ENCODE measurements around the gene PIGM. TPM values are rescaled to one million over a fixed set of nuclear protein-coding genes. Genes with fewer than 3 reads are reported as not detected.

Gene PIGM
- total and polyA plus RNA-seq, 2 of the 13 experiments (the other 11 are each of a cell fraction or from before 2014, with no cell fraction given) = 3.4 to 4.6 TPM

DNA sequence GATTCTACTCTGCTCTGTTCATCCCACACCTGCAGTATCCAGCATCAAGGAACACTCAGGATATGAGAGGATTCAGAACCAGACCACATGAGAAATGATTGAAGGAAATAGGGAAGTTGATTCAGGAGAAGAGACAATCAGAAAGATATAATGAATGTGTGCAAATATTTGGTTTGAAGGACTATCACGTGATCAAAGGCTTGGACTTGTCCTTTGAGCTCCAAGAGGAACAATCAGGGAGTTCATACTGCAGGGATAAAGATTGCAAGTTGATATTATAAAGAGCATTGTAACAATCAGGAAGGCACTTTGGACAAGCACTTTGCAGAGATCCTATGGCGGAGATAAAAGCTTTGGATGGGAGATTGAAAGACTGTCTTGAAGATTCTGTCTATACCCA is 13.9 kb upstream of the PIGM start (continued):
- TF ChIP-seq, protein P1, sequence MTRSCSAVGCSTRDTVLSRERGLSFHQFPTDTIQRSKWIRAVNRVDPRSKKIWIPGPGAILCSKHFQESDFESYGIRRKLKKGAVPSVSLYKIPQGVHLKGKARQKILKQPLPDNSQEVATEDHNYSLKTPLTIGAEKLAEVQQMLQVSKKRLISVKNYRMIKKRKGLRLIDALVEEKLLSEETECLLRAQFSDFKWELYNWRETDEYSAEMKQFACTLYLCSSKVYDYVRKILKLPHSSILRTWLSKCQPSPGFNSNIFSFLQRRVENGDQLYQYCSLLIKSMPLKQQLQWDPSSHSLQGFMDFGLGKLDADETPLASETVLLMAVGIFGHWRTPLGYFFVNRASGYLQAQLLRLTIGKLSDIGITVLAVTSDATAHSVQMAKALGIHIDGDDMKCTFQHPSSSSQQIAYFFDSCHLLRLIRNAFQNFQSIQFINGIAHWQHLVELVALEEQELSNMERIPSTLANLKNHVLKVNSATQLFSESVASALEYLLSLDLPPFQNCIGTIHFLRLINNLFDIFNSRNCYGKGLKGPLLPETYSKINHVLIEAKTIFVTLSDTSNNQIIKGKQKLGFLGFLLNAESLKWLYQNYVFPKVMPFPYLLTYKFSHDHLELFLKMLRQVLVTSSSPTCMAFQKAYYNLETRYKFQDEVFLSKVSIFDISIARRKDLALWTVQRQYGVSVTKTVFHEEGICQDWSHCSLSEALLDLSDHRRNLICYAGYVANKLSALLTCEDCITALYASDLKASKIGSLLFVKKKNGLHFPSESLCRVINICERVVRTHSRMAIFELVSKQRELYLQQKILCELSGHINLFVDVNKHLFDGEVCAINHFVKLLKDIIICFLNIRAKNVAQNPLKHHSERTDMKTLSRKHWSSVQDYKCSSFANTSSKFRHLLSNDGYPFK (CRISPR knock-in tag; IDR thresholded peaks at IDR 0.05; ENCODE audit: borderline replicate concordance) = no peak
- TF ChIP-seq, protein P2, sequence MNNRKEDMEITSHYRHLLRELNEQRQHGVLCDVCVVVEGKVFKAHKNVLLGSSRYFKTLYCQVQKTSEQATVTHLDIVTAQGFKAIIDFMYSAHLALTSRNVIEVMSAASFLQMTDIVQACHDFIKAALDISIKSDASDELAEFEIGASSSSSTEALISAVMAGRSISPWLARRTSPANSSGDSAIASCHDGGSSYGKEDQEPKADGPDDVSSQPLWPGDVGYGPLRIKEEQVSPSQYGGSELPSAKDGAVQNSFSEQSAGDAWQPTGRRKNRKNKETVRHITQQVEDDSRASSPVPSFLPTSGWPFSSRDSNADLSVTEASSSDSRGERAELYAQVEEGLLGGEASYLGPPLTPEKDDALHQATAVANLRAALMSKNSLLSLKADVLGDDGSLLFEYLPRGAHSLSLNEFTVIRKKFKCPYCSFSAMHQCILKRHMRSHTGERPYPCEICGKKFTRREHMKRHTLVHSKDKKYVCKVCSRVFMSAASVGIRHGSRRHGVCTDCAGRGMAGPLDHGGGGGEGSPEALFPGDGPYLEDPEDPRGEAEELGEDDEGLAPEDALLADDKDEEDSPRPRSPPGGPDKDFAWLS (CRISPR knock-in tag; IDR thresholded peaks at IDR 0.05; ENCODE audit: borderline replicate concordance) = no peak
- TF ChIP-seq, protein P3, sequence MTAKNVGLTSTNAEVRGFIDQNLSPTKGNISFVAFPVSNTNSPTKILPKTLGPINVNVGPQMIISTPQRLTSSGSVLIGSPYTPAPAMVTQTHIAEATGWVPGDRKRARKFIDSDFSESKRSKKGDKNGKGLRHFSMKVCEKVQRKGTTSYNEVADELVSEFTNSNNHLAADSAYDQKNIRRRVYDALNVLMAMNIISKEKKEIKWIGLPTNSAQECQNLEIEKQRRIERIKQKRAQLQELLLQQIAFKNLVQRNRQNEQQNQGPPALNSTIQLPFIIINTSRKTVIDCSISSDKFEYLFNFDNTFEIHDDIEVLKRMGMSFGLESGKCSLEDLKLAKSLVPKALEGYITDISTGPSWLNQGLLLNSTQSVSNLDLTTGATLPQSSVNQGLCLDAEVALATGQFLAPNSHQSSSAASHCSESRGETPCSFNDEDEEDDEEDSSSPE (CRISPR knock-in tag; IDR thresholded peaks at IDR 0.05) = no peak
- no peak for TF ChIP-seq NFYC (CRISPR knock-in tag; IDR thresholded peaks at IDR 0.05)
- no peak for TF ChIP-seq ZNF335 (CRISPR knock-in tag; IDR thresholded peaks at IDR 0.05)
- TF ChIP-seq NCOA2 (CRISPR knock-in tag; IDR thresholded peaks at IDR 0.05) = peak; percentile 54; the same call in 1 of the 2 replicates
- no peak; the same call in 1 of the 2 replicates for TF ChIP-seq HNF4G (IDR thresholded peaks at IDR 0.05; ENCODE audit: borderline replicate concordance, low read depth, low read length)
- no peak for TF ChIP-seq HNF4G (CRISPR knock-in tag; IDR thresholded peaks at IDR 0.05; ENCODE audit: borderline replicate concordance, low read depth)
- no peak for TF ChIP-seq ZNF724P (CRISPR knock-in tag; IDR thresholded peaks at IDR 0.05; ENCODE audit: borderline replicate concordance)
- no peak for TF ChIP-seq SMAD3 (CRISPR knock-in tag; IDR thresholded peaks at IDR 0.05)
- TF ChIP-seq, protein P4, sequence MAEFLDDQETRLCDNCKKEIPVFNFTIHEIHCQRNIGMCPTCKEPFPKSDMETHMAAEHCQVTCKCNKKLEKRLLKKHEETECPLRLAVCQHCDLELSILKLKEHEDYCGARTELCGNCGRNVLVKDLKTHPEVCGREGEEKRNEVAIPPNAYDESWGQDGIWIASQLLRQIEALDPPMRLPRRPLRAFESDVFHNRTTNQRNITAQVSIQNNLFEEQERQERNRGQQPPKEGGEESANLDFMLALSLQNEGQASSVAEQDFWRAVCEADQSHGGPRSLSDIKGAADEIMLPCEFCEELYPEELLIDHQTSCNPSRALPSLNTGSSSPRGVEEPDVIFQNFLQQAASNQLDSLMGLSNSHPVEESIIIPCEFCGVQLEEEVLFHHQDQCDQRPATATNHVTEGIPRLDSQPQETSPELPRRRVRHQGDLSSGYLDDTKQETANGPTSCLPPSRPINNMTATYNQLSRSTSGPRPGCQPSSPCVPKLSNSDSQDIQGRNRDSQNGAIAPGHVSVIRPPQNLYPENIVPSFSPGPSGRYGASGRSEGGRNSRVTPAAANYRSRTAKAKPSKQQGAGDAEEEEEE (CRISPR knock-in tag; IDR thresholded peaks at IDR 0.05; ENCODE audit: borderline replicate concordance) = no peak
- no peak for TF ChIP-seq ZNF138 (CRISPR knock-in tag; IDR thresholded peaks at IDR 0.05; ENCODE audit: low read depth)
- TF ChIP-seq FOXA1 (IDR thresholded peaks at IDR 0.05) = no peak
- peak; percentile 41; the same call in 1 of the 2 replicates for TF ChIP-seq FOXA1 (CRISPR knock-in tag; IDR thresholded peaks at IDR 0.05)
- no peak for TF ChIP-seq ZSCAN29 (CRISPR knock-in tag; conservative IDR thresholded peaks at IDR 0.05)
- TF ChIP-seq SRF (IDR thresholded peaks at IDR 0.05; ENCODE audit: low read depth, low read length) = no peak
- no peak for TF ChIP-seq JARID2 (CRISPR knock-in tag; IDR thresholded peaks at IDR 0.05; ENCODE audit: insufficient replicate concordance)
- TF ChIP-seq, protein P5, sequence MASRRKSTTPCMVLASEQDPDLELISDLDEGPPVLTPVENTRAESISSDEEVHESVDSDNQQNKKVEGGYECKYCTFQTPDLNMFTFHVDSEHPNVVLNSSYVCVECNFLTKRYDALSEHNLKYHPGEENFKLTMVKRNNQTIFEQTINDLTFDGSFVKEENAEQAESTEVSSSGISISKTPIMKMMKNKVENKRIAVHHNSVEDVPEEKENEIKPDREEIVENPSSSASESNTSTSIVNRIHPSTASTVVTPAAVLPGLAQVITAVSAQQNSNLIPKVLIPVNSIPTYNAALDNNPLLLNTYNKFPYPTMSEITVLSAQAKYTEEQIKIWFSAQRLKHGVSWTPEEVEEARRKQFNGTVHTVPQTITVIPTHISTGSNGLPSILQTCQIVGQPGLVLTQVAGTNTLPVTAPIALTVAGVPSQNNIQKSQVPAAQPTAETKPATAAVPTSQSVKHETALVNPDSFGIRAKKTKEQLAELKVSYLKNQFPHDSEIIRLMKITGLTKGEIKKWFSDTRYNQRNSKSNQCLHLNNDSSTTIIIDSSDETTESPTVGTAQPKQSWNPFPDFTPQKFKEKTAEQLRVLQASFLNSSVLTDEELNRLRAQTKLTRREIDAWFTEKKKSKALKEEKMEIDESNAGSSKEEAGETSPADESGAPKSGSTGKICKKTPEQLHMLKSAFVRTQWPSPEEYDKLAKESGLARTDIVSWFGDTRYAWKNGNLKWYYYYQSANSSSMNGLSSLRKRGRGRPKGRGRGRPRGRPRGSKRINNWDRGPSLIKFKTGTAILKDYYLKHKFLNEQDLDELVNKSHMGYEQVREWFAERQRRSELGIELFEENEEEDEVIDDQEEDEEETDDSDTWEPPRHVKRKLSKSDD (CRISPR knock-in tag; IDR thresholded peaks at IDR 0.05; ENCODE audit: low read depth) = no peak
- TF ChIP-seq, protein P6, sequence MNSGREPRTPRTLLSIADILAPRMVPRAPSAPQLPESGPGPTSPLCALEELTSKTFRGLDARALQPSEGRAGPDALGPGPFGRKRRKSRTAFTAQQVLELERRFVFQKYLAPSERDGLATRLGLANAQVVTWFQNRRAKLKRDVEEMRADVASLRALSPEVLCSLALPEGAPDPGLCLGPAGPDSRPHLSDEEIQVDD (CRISPR knock-in tag; IDR thresholded peaks at IDR 0.05; ENCODE audit: borderline replicate concordance) = no peak
- TF ChIP-seq SAP130 (CRISPR knock-in tag; IDR thresholded peaks at IDR 0.05; ENCODE audit: low read depth) = 0 out of 2 replicates have a peak, but pooled peaks have one; percentile 10
- TF ChIP-seq FOXK2 (IDR thresholded peaks at IDR 0.05) = no peak
